A549 treated with AZD9567 at 1 μM for 4 hours (cell line): ENCODE data around the gene ISLR2. TPM values are rescaled to one million over a fixed set of nuclear protein-coding genes. Genes with fewer than 3 reads are reported as not detected.

Source experiments
- total RNA-seq: library from RNA; stranded (reverse); fragments of 200-300 nt; extraction: Qiagen RNA extraction; gene quantifications from 5 replicates; pipeline ENCODE4 v1.2.3, GENCODE V29; 2022; ENCODE audit not compliant: insufficient read depth

The ISLR2 gene
- total RNA-seq, result 0.11 to 0.31 TPM (median 0.15 TPM) in 4 of 5 replicates, not detected in the other

GRCh38 chr15:74130155-74130848 lies at the start of gene ISLR2:
Gene ISLR2, plus strand, starts transcription at chr15:74130586. Its CDS starts 2,169 bp downstream, at chr15:74132755.

GRCh38 chr15:74082450-74082849 lies 47.9 kb upstream of the ISLR2 start, which contains the start of gene GOLGA6A:
Gene GOLGA6A, minus strand, starts transcription at chr15:74082550. Its CDS starts 41 bp downstream, at chr15:74082509.

GRCh38 chr15:74173380-74174218 lies 43.2 kb downstream of the ISLR2 start, which contains the start of gene ISLR:
Gene ISLR, plus strand, starts transcription at chr15:74173710. Its CDS starts 1,149 bp downstream, at chr15:74174859.

Other genes with a start within 250 kb of the ISLR2 start
- gene LOXL1, start 204.1 kb upstream of the ISLR2 start, total RNA-seq, result 0.36 to 0.82 TPM (median 0.69 TPM) in 4 of 5 replicates, not detected in the other
- gene STOML1, start 138.3 kb upstream of the ISLR2 start, total RNA-seq, result 12.5 to 13.8 TPM (median 13.0 TPM) in 5 replicates
- gene PML, start 135.9 kb upstream of the ISLR2 start, total RNA-seq, result 8.1 to 15.1 TPM (median 14.3 TPM) in 5 replicates
- gene GOLGA6A, start 48.0 kb upstream of the ISLR2 start, total RNA-seq, result 0.02 to 0.25 TPM (median 0.16 TPM) in 4 of 5 replicates, not detected in the other
- 0.21 to 0.43 TPM (median 0.35 TPM) in 4 of 5 replicates, not detected in the other for gene ISLR, start 43.1 kb downstream of the ISLR2 start, total RNA-seq
- 42.5 to 78.6 TPM (median 70.4 TPM) in 5 replicates for gene STRA6, start 72.2 kb downstream of the ISLR2 start, total RNA-seq
- gene CCDC33, start 105.7 kb downstream of the ISLR2 start, total RNA-seq, result 4.0 to 7.8 TPM (median 7.0 TPM) in 5 replicates
- gene CYP11A1, start 237.1 kb downstream of the ISLR2 start, total RNA-seq, result not detected in 5 replicates